Measurements from ENCODE around the gene TP53AIP1. TPM values are rescaled to one million over a fixed set of nuclear protein-coding genes. Genes with fewer than 3 reads are reported as not detected.

Gene TP53AIP1
- total RNA-seq, 1 experiment from 2014 or later, result 0.61 TPM

- H3K36me3 Mint-ChIP-seq (ENCODE audit: insufficient read depth, unreplicated experiment), result no peaks in the 10 kb centered on the region
- H3K27me3 Mint-ChIP-seq (ENCODE audit: unreplicated experiment), result peaks cover 26% of the 10 kb centered on the region
- intact Hi-C loops (cut with micrococcal nuclease; ENCODE audit: unreplicated experiment), result no loop called here
- TF ChIP-seq CTCF (IDR thresholded peaks at IDR 0.05; ENCODE audit: unreplicated experiment), result no peak
- no peak for DNase-seq
- CTCF ChIA-PET, result no interaction called here
- H3K27ac Mint-ChIP-seq (ENCODE audit: unreplicated experiment), result no peak overlapping the region
- BruUV-seq (replicated peaks), result no TSS peak
- H3K4me3 Mint-ChIP-seq (ENCODE audit: low read depth, unreplicated experiment), result no peak overlapping the region
- no peaks in the 10 kb centered on the region for H3K4me1 Mint-ChIP-seq (ENCODE audit: low read depth, unreplicated experiment)
- no peaks in the 10 kb centered on the region for H3K9me3 Mint-ChIP-seq (ENCODE audit: low read depth, unreplicated experiment)
Observed at GRCh38 chr11:128938156-128938885, 4.3 kb downstream of the TP53AIP1 start.

- Mint-ChIP-seq H3K9me3 (ENCODE audit: low read depth, unreplicated experiment) (no peaks in the 10 kb centered on the region), H3K36me3 (ENCODE audit: insufficient read depth, unreplicated experiment) (no peaks in the 10 kb centered on the region), H3K27me3 (ENCODE audit: unreplicated experiment) (peaks cover 27% of the 10 kb centered on the region), H3K4me3 (ENCODE audit: low read depth, unreplicated experiment) (no peak overlapping the region), H3K27ac (ENCODE audit: unreplicated experiment) (no peak overlapping the region), H3K4me1 (ENCODE audit: low read depth, unreplicated experiment) (no peaks in the 10 kb centered on the region)
- no TSS peak for BruUV-seq (replicated peaks)
- no peak for DNase-seq
- CTCF ChIA-PET, result no interaction called here
- no peak for TF ChIP-seq CTCF (IDR thresholded peaks at IDR 0.05; ENCODE audit: unreplicated experiment)
- intact Hi-C loops (cut with micrococcal nuclease; ENCODE audit: unreplicated experiment), result no loop called here
Observed at GRCh38 chr11:128937480-128937879, 5.2 kb downstream of the TP53AIP1 start.

GRCh38 chr11:128936606-128937251 is 5.9 kb downstream of the TP53AIP1 start:
- Mint-ChIP-seq H3K27me3 (ENCODE audit: unreplicated experiment) (peaks cover 27% of the 10 kb centered on the region), H3K27ac (ENCODE audit: unreplicated experiment) (no peak overlapping the region)

GRCh38 chr11:128934926-128935325 is 7.7 kb downstream of the TP53AIP1 start:
- intact Hi-C loops (cut with micrococcal nuclease; ENCODE audit: unreplicated experiment), result no loop called here
- no peak for TF ChIP-seq CTCF (IDR thresholded peaks at IDR 0.05; ENCODE audit: unreplicated experiment)
- CTCF ChIA-PET, result interaction anchor here (0.9 kb wide), 1 partner anchor 29 kb away, joined by 3 read pairs; no protein-coding TSS in a partner anchor
- Mint-ChIP-seq H3K9me3 (ENCODE audit: low read depth, unreplicated experiment) (no peaks in the 10 kb centered on the region), H3K36me3 (ENCODE audit: insufficient read depth, unreplicated experiment) (no peaks in the 10 kb centered on the region), H3K27ac (ENCODE audit: unreplicated experiment) (no peak overlapping the region), H3K27me3 (ENCODE audit: unreplicated experiment) (peaks cover 27% of the 10 kb centered on the region), H3K4me1 (ENCODE audit: low read depth, unreplicated experiment) (peaks cover under 1% of the 10 kb centered on the region), H3K4me3 (ENCODE audit: low read depth, unreplicated experiment) (no peak overlapping the region)
- no TSS peak for BruUV-seq (replicated peaks)
- DNase-seq, result no peak

More at GRCh38 chr11:128936606-128937251, 5.9 kb downstream of the TP53AIP1 start:
- Mint-ChIP-seq H3K4me1 (ENCODE audit: low read depth, unreplicated experiment) (no peaks in the 10 kb centered on the region), H3K4me3 (ENCODE audit: low read depth, unreplicated experiment) (no peak overlapping the region), H3K36me3 (ENCODE audit: insufficient read depth, unreplicated experiment) (no peaks in the 10 kb centered on the region), H3K9me3 (ENCODE audit: low read depth, unreplicated experiment) (no peaks in the 10 kb centered on the region)
- BruUV-seq (replicated peaks), result no TSS peak
- CTCF ChIA-PET, result no interaction called here
- intact Hi-C loops (cut with micrococcal nuclease; ENCODE audit: unreplicated experiment), result no loop called here
- TF ChIP-seq CTCF (IDR thresholded peaks at IDR 0.05; ENCODE audit: unreplicated experiment), result no peak
- no peak for DNase-seq

All from Calu3 (cell line).